Endodermal cell (in vitro differentiated cells): ENCODE data around the gene ERMARD. TPM values are rescaled to one million over a fixed set of nuclear protein-coding genes. Genes with fewer than 3 reads are reported as not detected.

Source experiments
- DNase-seq: peaks from one replicate; pipeline ENCODE4 v3.0.0-alpha.2; 2017
- H3K27ac ChIP-seq: 2 replicates; pipeline ENCODE4 v1.5.1; 2013; ENCODE audit warnings: mild to moderate bottlenecking, low read depth, low read length, moderate library complexity
- H3K27me3 ChIP-seq: 2 replicates; pipeline ENCODE4 v1.6.1; 2013; ENCODE audit warnings: mild to moderate bottlenecking, low read length, moderate library complexity; ENCODE audit not compliant: insufficient read depth, control insufficient read depth, poor library complexity, severe bottlenecking
- H3K36me3 ChIP-seq: 2 replicates; pipeline ENCODE4 v1.7.0; 2013; ENCODE audit warnings: mild to moderate bottlenecking, low read length, moderate library complexity; ENCODE audit not compliant: control insufficient read depth, insufficient read depth
- H3K4me1 ChIP-seq: one replicate; pipeline ENCODE4 v1.7.0; 2013; ENCODE audit warnings: low read length; ENCODE audit not compliant: control insufficient read depth, insufficient read depth
- H3K4me3 ChIP-seq: 2 replicates; pipeline ENCODE4 v1.5.1; 2013; ENCODE audit warnings: mild to moderate bottlenecking, low read length, moderate library complexity
- H3K9ac ChIP-seq: 2 replicates; pipeline ENCODE4 v1.6.1; 2013; ENCODE audit warnings: mild to moderate bottlenecking, low read length, moderate library complexity; ENCODE audit not compliant: poor library complexity, severe bottlenecking; ENCODE audit errors: extremely low read depth
- H3K9me3 ChIP-seq: 2 replicates; pipeline ENCODE4 v1.6.1; 2013; ENCODE audit warnings: mild to moderate bottlenecking, low read length, moderate library complexity; ENCODE audit not compliant: control insufficient read depth
- H3K27ac Mint-ChIP-seq: 2 replicates; pipeline ENCODE4 v1.8.0; 2020; ENCODE audit warnings: mixed read lengths
- H3K27me3 Mint-ChIP-seq: 2 replicates; pipeline ENCODE4 v1.8.0; 2021; ENCODE audit warnings: mild to moderate bottlenecking, mixed read lengths; ENCODE audit not compliant: insufficient read depth
- H3K36me3 Mint-ChIP-seq: 2 replicates; pipeline ENCODE4 v1.8.0; 2020; ENCODE audit warnings: low read depth, mixed read lengths
- H3K4me1 Mint-ChIP-seq: 2 replicates; pipeline ENCODE4 v1.8.0; 2020; ENCODE audit warnings: mixed read lengths
- H3K4me3 Mint-ChIP-seq: 2 replicates; pipeline ENCODE4 v1.8.0; 2020; ENCODE audit warnings: mild to moderate bottlenecking, moderate library complexity, mixed read lengths
- H3K9me3 Mint-ChIP-seq: 2 replicates; pipeline ENCODE4 v1.8.0; 2020; ENCODE audit warnings: mild to moderate bottlenecking, mixed read lengths
- WGBS, 2 experiments: methylation state at CpG; one replicate each; pipeline versions ENCODE4 v1.1.5 to v1.1.7; 2013; ENCODE audit warnings: missing lambda C conversion rate in 2 of 2, mixed read lengths in 1 of 2; ENCODE audit not compliant: insufficient coverage in 1 of 2, insufficient read length in 1 of 2; 5-methylcytosine and 5-hydroxymethylcytosine counted together
- total RNA-seq, 2 donors: library from RNA; stranded (reverse); fragmentation: NEBNext Ultra II Directional in 1 of 2; extraction: Animal tissue kit (Norgen Biotek cat#: 25700) in 1 of 2; gene quantifications; 2 replicates in 1 of 2; 3 replicates in 1 of 2; pipeline ENCODE4 v1.2.1, GENCODE V29; 2021
- TF ChIP-seq, protein P1 (sequence below): fragments of 200-600 bp; sonication (generic); conservative IDR thresholded peaks from 2 replicates; pipeline ENCODE4 v1.5.0; 2021; ENCODE audit warnings: antibody characterized with exemption, mild to moderate bottlenecking

The ERMARD gene
- total RNA-seq, 2 donors from 2014 or later = 14.4 to 24.2 TPM

DNA sequence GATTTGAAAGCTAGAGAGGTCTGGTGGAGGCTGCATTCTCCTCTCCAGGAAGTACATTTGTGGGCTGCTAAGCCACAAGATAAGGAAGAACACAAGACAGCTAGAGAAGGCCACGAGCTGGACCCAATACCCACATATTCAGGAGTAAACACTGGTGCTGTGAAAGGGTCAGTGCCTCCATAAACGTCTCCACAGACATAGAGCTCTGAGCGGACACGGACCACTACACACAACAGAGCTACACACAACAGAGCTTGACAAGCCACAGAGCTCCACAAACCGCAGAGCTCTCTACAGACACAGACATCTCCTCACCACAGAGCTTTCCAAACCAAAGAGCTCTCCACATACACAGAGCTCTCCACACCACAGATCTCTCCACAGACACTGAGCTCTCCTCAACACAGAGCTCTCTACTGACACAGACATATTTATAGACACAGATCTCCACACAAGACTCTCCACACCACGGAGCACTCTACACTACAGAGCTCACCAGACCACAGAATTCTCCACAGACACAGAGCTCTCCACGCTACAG, 51.9 kb downstream of the ERMARD start:
- H3K4me1 Mint-ChIP-seq = peaks cover 28% of the 10 kb centered on the region
- Histone ChIP-seq H3K9me3 (no peaks in the 10 kb centered on the region), H3K9ac (no peak overlapping the region), H3K36me3 (no peaks in the 10 kb centered on the region), H3K27ac (no peak overlapping the region), H3K4me1 (peaks cover 25% of the 10 kb centered on the region), H3K27me3 (peaks cover 19% of the 10 kb centered on the region), H3K4me3 (no peak overlapping the region)
- WGBS, 2 experiments = 95% methylated on average over 3 to 7 of the region's 7 CpGs
- TF ChIP-seq, protein P1, sequence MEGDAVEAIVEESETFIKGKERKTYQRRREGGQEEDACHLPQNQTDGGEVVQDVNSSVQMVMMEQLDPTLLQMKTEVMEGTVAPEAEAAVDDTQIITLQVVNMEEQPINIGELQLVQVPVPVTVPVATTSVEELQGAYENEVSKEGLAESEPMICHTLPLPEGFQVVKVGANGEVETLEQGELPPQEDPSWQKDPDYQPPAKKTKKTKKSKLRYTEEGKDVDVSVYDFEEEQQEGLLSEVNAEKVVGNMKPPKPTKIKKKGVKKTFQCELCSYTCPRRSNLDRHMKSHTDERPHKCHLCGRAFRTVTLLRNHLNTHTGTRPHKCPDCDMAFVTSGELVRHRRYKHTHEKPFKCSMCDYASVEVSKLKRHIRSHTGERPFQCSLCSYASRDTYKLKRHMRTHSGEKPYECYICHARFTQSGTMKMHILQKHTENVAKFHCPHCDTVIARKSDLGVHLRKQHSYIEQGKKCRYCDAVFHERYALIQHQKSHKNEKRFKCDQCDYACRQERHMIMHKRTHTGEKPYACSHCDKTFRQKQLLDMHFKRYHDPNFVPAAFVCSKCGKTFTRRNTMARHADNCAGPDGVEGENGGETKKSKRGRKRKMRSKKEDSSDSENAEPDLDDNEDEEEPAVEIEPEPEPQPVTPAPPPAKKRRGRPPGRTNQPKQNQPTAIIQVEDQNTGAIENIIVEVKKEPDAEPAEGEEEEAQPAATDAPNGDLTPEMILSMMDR = no peak
- no peak for DNase-seq
- H3K4me3 Mint-ChIP-seq = no peak overlapping the region
- no peak overlapping the region for H3K27ac Mint-ChIP-seq
- no peaks in the 10 kb centered on the region for H3K36me3 Mint-ChIP-seq
- peaks cover 43% of the 10 kb centered on the region for H3K27me3 Mint-ChIP-seq
- H3K9me3 Mint-ChIP-seq = no peaks in the 10 kb centered on the region

DNA sequence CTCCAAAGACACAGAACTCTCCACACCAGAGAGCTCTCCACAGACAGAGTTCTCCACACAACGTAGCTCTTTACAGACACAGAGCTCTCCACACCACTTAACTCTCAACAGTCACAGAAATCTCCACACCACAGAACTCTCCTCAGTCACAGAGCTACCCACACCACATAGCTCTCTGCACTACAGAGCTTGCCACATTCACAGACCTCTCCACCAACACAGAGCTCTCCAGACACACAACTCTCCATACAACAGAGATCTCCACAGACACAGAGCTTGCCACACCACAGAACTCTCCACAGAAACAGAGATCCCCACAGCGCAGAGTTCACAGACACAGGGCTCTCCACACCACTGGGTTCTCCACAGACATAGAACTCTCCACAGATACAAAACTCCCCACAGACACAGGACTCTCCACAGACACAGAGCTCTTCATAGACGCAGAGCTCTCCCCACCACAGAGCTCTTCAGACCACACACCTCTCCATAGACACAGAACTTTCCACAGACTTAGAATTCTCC, 52.5 kb downstream of the ERMARD start:
- no peak overlapping the region for H3K27ac Mint-ChIP-seq
- no peak for DNase-seq
- no peak overlapping the region for H3K9ac ChIP-seq
- TF ChIP-seq, protein P1 = no peak
- no peaks in the 10 kb centered on the region for H3K36me3 Mint-ChIP-seq
- H3K4me3 Mint-ChIP-seq = no peak overlapping the region
- H3K4me3 ChIP-seq = no peak overlapping the region
- H3K4me1 ChIP-seq = peaks cover 25% of the 10 kb centered on the region
- 91 to 100% methylated on average over 1 to 3 of the region's 3 CpGs for WGBS, 2 experiments
- H3K36me3 ChIP-seq = no peaks in the 10 kb centered on the region
- H3K9me3 ChIP-seq = no peaks in the 10 kb centered on the region
- H3K4me1 Mint-ChIP-seq = peaks cover 28% of the 10 kb centered on the region
- no peak overlapping the region for H3K27ac ChIP-seq
- peaks cover 43% of the 10 kb centered on the region for H3K27me3 Mint-ChIP-seq
- H3K9me3 Mint-ChIP-seq = no peaks in the 10 kb centered on the region
- peaks cover 19% of the 10 kb centered on the region for H3K27me3 ChIP-seq

DNA sequence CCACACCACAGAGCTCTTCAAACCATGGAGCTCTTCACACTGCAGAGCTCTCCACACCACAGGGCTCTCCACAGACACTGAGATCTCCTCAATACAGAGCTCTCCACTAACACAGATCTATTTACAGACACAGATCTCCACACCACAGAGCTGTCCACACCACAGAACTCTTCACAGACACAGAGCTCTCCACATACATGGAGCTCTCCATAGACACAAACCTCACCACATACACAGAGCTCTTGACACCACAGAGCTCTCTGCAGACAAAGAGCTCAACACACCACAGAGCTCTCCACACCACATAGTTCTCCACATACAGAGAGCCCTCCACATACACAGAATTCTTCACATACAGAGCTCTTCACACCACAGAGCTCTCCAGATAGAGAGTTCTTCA, 53.0 kb downstream of the ERMARD start:
- Mint-ChIP-seq H3K27me3 (peaks cover 43% of the 10 kb centered on the region), H3K27ac (no peak overlapping the region)
- DNase-seq = no peak

More for the DNA sequence above, 53.0 kb downstream of the ERMARD start:
- H3K36me3 Mint-ChIP-seq = no peaks in the 10 kb centered on the region
- peaks cover 22% of the 10 kb centered on the region for H3K4me1 ChIP-seq
- peaks cover 25% of the 10 kb centered on the region for H3K4me1 Mint-ChIP-seq
- no peak overlapping the region for H3K9ac ChIP-seq
- no peak overlapping the region for H3K4me3 Mint-ChIP-seq
- H3K4me3 ChIP-seq = no peak overlapping the region
- no peak overlapping the region for H3K27ac ChIP-seq
- TF ChIP-seq, protein P1 = no peak
- peaks cover 19% of the 10 kb centered on the region for H3K27me3 ChIP-seq
- H3K9me3 Mint-ChIP-seq = no peaks in the 10 kb centered on the region
- no peaks in the 10 kb centered on the region for H3K9me3 ChIP-seq
- H3K36me3 ChIP-seq = no peaks in the 10 kb centered on the region
